GM18867 (cell line): ENCODE results near the gene ANKRD23.
A peak's percentile ranks its signal among the peaks of the same experiment; 100 is the strongest.
"Not testable (repeated sequence)": the region's sequence is repeated elsewhere in the genome, so short reads cannot be mapped to it uniquely, and the experiment has no call there.

Source experiments
- ATAC-seq: cut with Tn5 transposase; IDR thresholded peaks from one replicate; pipeline ENCODE4 v1.9.1; 2021; ENCODE audit warnings: mild to moderate bottlenecking, moderate library complexity; ENCODE audit not compliant: unreplicated experiment

Gene ANKRD23

GRCh38 chr2:96864343-96865091 is 20.7 kb upstream of the ANKRD23 start:
- no peak for ATAC-seq

GRCh38 chr2:96863575-96864342 is 19.9 kb upstream of the ANKRD23 start:
- ATAC-seq, result no peak

DNA sequence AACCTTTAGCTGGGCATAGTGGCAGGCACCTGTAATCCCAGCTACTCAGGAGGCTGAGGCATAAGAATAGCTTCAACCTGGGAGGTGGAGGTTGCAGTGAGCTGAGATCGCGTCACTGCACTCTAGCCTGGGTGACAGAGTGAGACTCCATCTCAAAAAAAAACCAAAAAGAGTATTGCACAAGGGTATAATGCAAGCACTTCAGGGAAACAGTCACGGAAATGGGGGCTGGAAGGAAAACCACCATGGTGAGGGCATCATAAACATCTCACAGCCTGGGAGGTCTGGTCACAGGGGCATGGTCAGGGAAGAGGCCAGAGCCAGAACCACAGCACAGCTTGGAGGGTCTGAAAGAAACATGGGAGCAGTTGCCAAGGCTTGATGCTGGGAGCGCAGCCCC is 19.2 kb upstream of the ANKRD23 start:
- not testable (repeated sequence) for ATAC-seq

- ATAC-seq, result no peak
These were observed 17.3 kb upstream of the ANKRD23 start for GRCh38 chr2:96861074-96861473.

- no peak for ATAC-seq
These were observed 16.5 kb upstream of the ANKRD23 start for GRCh38 chr2:96860065-96861029.

DNA sequence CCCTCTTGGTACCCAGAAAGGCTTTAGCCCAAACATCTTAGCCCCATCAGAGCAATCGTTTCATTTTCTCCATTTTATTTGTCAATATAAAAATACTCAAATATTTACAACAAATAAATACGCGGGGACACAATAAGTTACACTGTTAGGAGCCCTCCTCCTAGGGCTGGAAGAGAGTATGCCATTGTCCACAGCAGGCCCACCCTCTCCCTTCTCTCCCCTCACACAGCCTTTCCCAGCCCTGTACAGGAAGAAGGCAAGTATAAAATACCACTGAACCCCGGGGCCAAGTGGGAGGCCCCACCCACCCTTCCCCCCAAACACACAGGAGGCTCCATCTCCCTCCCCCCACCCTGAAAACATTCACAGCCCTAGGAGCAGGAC is 15.9 kb upstream of the ANKRD23 start:
- no peak for ATAC-seq

DNA sequence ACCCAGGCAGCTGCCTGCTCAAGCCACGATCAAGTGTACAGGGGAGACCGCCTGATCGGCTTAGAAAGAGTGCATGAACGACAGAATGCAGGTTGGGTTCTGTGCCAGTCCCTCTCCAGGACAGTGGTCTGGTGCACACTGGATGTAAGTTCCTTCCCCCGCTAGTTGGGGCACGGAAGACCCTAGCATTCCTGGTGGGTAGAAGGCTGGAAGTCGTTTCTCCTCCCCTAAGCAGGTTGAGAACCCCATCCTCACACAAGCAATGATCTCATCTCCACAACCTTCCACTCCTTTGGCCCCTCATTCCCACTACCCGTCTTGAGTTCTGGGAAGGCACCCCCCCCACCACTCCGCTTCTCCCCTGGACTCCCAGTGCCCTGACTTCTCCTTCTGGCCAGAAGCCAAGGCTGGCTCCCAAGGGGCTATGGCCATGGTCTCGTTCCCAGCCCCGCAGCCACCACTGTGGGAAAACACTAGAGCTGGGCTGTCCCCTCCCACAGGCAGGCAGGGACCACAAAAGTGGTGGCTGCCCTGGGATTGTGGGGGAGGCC is 15.4 kb upstream of the ANKRD23 start:
- no peak for ATAC-seq

GRCh38 chr2:96857667-96858372 is 14.0 kb upstream of the ANKRD23 start, which contains the start of gene ANKRD39:
TSS of gene ANKRD39 (minus strand) at chr2:96858016. CDS start at chr2:96857987, 29 bp downstream.
- ATAC-seq, result peak; percentile 91

- no peak for ATAC-seq
These were observed 13.2 kb upstream of the ANKRD23 start for GRCh38 chr2:96856776-96857666.

DNA sequence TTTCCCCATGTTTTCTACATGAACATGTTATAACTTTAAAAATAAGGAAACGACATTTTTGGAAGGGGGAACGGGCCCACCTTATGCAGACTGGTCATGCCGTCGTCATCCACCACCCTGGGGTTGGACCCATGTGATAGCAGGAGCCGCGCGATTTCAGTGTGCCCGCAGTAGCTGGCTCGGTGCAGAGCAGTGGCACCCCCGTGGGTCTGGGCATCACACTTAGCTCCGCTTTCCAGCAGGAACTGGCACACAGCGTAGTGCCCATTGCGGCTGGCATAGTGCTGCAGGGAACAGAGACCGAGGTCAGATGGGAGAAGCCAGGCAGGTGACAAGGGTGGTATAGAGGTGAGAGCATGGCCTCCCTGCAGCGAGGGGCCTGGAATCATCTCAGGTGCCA is 9.5 kb upstream of the ANKRD23 start:
- no peak for ATAC-seq

DNA sequence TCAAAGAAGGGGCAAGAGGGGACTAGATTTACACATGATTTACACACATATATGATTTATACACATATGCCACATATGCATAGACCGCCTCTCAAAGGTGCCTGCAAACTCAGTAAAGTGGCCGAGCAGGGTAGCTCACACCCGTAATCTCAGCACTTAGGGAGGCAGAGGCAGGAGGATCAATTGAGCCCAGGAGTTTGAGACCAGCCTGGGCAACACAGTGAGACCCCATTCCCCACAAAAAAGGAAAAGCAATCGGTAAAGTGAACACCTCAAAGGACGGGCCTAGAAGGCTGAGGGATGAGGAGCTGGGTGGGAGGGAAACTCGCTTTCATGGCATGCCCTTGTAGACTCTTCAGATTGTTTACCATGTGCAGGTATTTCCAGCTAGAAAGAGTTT is 8.8 kb upstream of the ANKRD23 start:
- no peak for ATAC-seq

DNA sequence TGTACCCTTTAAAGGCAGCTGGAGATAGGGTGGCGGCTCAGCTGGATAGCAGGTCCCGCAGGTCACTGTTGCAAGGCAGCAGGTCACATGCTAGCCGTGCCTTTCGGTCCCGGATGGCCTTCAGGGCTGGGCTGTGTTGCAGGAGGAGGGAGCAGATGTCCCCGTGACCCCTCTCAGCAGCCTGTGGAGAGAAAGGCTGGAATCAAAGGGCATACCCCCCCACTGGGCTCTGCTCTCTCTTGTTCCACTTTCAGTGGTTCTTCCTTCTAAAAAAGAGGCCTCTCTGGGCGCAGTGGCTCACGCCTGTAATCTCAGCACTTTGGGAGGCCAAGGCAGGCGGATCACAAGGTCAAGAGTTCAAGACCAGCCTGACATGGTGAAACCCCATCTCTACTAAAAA is 4.4 kb upstream of the ANKRD23 start:
- no peak for ATAC-seq

GRCh38 chr2:96847586-96847985 is 3.8 kb upstream of the ANKRD23 start:
- ATAC-seq, result no peak

DNA sequence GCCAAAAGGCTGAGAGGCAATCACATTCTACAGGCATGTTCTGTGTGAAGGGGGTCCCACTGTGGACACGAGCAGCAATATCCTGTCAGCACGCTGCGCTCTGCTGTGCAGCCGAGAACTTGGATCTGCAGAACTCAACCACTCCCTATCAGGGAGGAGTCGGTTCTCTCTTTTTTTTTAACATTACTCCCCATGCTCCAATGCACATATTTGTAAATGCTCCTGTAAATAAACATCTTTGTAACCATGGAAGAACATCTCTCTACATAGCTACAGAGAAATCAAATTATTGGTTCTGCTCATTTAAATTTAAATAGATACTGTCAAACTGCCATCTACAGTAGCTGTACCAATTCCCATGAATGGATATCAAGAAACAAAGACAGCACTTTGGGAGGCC is 3.0 kb upstream of the ANKRD23 start:
- no peak for ATAC-seq

- no peak for ATAC-seq
These were observed 586 bp upstream of the ANKRD23 start for GRCh38 chr2:96844405-96844808.

- ATAC-seq, result no peak
These were observed 1.2 kb downstream of the ANKRD23 start for GRCh38 chr2:96842600-96842999.

DNA sequence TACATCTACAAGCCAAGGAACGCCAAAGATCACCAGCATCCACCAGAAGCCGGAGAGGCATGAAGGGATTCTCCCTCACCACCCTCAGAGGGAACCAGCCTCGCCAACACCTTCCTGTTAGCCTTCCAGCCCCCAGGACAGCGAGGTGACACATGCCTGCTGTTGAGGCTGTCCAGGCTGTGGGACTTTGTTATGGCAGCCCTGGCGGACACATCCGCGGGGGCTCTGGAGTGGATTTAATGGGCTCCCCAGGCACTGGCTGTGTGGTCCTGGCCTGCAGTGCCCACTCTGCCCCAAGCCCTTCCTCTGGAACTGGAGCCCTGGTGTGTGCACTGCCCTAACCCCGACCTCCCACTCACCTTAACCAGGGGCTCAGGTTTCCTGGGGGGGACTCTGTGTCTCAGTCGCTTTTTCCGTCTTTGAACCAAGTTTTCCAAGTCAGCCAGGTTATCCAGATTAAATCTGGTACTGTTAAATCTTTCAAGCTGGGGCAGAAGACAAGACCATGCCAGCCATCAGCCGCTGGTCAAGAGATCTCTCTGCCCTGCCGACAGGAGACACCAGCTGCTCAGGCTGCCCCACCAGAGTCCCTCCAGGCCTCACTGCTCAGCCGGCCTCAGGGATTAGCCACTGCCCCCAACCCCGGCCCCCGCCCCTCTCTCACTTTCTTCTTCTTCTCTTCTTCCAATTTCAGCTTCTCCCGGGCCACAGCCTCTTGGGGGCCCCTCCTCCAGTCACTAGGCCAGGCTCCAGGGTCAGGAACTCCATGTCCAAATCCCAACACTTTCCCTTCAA is 1.9 kb downstream of the ANKRD23 start:
- ATAC-seq, result no peak
